DMS114 treated with DMSO at 0.1 percent for 48 hours (cell line): ENCODE results near the gene CCDC170.
"Not testable (repeated sequence)": the region's sequence is repeated elsewhere in the genome, so short reads cannot be mapped to it uniquely, and the experiment has no call there.

ENCODE experiments used
- DNase-seq: peaks from one replicate; lab custom pipeline; 2025; ENCODE audit not compliant: unreplicated experiment; lab: John Stamatoyannopoulos, UW

Gene CCDC170

DNA sequence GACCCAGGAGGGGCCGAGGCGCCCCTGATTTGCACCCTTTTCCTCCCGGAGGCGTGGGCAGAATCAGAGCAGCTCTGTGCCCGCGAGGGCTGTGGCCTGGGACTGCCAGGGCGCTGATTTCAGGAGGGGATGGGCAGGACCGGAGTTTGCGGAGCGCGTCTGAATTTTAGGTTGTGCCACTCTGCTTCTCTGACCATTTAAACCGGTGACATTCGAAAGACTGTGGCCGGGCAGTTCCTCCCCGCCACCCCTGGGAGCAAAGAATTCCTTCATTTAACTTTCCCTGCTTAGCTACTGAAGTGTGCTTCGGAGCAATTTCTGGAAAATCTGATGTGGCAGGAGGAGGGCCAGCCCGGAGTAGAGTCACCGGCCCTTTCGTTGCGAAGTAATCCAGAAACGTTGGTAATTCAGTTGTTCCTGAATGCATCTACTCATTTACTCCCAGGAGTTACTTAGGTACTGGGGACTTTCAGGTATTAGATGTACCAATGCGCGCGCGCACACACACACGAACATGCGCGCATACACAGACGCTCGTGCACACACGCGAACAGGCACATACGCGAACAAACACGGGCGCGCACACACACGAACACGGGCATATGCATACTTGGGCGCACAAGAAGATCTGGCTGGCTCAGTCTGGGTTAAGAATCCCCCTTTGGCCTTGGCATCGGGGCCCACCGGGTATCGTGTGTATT lies 568 bp downstream of the CCDC170 start:
- peak; percentile 14 for DNase-seq

DNA sequence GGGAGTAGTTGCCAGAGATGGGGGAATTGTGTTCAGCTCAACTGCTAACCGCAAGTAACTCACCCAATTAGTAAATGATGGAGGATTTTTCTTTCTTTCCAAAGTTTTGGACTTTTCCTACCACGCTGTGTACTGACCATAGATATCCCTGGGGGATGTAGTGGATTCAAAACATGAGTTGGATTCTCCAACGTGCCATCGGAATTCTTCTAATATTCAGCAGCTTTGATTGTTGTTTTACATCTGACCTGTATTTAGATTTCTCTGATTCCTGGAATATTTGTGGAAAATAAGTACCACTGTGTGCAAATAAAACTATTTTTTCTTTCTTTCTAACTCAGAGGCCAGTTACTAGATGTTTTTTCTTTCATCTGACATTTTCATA lies 1.1 kb downstream of the CCDC170 start:
- no peak for DNase-seq

DNA sequence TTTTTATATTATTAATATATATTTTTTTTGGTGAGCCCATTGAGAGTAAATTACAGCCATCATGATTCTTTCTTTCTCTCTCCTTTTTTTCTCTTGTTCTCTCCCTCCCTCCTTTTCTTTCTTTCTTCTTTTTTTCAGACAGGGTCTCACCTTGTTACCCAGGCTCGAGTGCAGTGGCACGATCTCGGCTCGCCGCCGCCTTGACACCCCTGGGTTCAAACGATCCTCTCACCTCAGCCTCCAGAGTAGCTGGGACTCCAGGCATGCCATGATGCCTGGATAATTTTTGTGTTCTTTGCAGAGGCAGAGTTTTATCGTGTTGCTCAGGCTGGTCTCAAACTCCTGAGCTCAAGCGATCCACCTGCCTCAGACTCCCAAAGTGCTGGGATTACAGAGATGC lies 1.6 kb downstream of the CCDC170 start:
- DNase-seq = no peak

DNA sequence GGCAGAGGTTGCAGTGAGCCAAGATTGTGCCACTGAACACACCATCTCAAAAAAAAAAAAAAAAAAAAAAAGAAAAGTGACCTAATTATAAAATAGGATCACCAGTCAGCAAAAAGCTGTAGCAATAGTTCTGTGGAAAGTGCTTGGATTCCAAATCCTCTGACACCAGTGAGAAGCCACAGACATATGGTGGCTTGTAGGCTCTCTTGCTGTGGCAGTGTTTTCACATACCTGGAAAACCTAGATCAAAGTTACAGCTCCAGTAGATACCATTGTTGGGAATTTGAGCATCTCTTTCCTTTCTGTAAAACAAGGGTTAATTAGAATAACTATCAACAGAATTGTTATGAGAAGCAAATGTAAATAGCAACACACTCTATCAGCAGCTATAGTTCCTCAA lies 4.1 kb downstream of the CCDC170 start:
- no peak for DNase-seq

DNA sequence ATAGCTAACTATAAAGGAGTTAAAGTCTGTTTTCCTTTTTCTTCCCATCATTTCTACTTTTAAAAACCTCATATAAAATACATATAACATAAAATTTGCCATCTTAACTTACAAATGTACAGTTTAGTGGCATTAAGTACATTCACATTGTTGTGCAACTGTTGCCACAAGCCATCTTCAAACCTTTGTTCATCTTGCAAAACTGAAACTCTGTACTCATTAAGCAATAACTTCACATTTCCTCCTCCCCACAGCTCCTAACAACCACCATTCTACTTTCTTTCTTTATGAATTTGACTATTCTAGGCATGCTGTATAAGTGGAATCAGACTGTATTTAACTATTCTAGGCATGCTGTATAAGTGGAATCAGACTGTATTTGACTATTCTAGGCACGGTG lies 4.5 kb downstream of the CCDC170 start:
- DNase-seq = no peak

DNA sequence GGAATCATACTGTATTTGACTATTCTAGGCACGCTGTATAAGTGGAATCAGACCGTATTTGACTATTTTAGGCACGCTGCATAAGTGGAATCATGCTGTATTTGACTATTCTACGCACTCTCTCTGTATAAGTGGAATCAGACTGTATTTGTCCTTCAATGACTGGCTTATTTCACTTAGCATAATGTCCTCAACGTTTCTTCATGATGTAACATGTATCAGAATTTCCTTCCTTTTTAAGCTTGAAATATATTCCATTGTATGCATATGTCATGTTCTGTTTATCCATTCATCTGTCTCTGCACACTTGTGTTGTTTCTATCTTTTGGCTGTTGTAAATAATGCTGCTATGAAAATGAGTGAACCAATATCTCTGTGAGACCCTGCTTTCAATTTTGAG lies 5.7 kb downstream of the CCDC170 start:
- no peak for DNase-seq

DNA sequence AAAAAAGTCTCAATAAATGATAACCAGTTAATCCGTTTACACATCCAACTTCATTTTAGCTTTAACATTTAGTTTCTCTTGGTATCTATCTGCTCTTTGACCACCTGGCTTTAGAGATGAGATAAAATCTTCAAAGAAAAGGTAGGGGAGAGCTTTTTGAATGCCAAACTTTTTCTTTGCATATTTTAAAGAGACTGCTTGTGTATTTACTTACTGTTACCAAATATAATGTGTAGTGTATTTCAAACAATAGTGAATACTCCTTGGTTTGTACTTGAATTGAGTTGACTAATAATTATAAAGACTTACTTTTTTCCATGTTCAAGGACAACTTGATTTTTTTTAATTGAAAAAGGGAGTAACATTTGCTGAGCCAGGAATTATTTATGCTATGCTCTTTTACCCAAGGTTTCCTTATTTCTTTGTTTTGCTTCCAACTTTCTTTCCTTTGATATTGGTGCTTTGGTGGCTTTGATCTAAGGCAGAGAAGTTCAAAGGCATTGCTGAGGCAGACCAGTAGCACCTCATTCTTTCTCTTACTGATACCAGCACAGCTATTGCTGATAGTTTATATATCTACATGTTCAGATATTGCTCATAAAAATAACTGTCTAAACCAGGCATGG lies 7.8 kb downstream of the CCDC170 start:
- no peak for DNase-seq

DNA sequence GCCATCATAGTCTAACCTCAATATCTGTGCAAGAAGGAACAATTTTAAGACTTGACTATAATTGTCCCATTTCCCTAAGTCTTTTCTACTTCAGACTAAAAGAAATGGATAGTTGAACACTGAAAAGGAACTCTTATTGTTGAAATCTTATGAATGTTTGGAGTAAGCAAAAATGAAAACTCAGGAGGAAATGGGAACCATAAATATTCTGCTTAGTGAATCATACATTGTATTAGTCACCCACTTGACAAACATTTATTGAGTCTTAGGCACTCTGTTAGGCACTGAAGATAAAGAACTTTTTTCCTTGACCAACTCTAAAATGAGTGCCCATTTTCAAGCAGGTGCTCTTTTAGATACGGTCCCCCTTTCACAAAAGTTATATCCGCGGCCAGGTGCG lies 8.7 kb downstream of the CCDC170 start:
- DNase-seq = no peak

DNA sequence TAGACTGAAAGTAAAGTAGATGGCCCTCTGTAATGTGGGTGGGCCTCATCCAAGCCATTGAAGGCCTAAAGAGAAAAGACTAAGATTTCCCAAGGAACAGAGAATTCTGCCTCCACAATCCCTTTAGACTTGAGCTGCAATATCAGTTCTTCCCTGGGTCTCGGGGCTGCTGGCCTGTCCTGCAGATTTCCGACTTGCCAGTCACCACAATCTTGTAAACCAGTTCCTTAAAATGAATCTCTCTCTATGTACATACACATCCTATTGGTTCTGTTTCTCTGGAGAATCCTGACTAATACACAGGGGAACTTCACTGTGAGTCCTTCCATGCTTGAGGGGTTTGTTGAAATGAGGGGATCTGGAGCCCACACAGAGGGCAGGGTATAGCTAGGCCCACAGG lies 12.9 kb downstream of the CCDC170 start:
- no peak for DNase-seq

DNA sequence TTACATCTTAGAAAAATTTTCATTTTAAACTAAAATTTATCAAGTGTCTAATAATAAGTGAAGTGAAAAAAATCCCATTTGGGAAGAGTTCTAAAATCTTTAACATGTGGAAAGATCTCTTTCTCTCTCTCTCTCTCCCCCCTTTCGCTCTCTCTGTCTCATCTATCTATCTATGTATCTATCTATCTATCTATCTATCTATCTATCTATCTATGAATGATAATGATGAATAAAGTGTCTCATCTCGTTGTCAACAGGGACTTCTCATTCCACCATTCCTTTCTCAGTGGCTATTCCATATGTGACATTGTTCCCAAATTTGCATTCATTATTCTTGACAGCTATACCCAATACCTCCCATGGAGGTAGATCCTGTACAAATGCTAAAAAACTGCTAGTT lies 15.2 kb downstream of the CCDC170 start:
- no peak for DNase-seq

DNA sequence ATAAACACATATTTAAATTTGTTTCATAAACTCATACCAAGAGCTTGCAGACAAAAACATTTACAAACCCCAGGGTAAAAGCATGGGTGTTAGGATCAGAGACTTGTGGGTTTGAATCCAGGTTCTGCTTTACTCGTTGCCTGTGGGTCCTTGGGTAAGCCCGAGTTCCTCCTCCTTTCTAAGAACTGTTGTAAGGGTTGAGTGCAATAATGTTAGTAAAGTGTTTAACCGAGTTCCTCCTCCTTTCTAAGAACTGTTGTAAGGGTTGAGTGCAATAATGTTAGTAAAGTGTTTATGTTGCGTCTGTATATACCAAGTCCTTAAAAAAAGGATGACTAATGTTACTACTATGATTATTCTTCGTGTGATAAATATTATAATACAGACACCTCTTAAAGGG lies 18.7 kb downstream of the CCDC170 start:
- no peak for DNase-seq

DNA sequence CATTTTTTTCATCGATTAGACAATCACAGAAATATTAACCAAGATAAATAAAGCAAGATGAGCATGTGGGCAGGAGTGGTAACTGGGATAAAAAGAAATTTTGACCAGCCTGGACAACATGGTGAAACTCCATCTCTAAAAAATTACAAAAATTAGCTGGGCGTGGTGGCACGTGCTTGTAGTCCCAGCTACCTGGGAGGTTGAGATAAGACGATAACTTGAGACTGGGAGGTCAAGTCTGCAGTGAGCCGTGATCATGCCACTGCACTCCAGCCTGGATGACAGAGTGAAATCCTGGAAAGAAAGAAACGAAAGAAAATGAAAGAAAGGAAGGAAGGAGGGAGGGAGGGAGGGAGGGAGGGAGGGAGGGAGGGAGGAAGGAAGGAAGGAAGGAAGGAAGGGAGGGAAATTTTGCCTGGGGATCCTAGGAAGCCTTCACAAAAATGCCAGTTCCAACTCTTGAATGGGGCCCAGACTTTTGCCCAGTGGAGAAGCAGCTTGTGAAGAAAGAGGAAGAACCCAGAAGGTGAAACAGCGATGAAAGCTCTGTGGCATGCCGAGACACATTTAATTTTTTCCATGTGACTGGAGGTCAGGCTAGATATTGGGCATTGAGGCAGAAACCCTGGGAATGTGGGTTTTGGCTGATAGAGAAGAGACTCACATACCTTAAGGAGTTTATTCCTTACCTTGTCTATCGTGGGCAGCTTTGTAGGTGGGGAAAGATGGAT lies 20.3 kb downstream of the CCDC170 start:
- DNase-seq = no peak

DNA sequence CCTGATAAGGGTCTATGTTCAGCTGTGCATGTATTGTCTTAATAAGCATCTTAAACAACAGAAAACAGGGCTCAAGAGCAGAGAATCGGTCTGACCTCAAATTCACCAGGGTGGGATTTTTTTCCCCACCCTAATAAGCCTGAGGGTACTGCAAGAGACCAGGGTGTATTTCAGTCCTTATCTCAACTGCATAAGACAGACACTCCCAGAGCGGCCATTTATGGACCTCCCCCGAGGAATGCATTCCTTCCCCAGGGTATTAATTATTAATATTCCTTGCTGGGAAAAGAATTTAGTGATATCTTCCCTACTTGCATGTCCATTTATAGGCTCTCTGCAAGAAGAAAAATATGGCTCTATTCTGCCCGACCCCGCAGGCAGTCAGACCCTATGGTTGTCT lies 25.2 kb downstream of the CCDC170 start:
- DNase-seq = not testable (repeated sequence)

DNA sequence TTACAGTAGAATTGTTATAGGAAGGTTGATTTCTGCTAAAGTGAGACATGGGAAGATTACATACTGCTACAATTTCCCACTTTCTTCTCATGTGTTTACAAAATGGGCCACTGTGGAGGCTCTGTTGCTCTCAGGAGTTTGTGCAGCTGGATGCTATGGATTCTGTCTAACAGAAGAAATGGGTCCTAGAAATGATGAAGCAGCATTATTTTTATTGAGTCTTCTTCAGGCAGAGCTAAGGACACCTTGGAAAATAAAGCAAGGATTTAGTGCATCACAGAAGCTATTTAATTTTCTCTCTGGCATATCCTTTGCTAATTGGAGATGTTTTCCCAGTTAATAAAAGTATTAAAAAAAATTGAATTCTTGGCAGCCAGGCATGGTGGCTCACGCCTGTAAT lies 29.2 kb downstream of the CCDC170 start:
- no peak for DNase-seq

DNA sequence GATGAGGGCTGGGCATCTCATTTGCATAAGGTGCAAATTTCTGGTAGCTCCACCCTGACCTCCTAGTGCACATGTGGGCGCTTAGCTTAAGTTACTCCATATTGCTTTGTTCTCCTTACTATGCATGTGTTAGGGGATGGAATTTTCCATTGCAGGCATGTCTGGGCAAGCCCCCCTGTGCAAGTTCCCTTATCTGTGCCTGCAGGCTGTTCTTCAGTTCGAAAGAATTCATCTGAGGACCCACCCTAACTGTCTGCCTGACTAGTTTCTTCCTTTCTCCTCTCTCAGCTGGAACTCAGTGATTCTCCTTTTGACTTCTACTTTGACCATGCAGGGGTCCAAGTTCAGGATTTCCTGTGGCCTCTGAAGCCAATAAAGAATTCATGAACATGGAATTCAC lies 30.2 kb downstream of the CCDC170 start:
- no peak for DNase-seq

DNA sequence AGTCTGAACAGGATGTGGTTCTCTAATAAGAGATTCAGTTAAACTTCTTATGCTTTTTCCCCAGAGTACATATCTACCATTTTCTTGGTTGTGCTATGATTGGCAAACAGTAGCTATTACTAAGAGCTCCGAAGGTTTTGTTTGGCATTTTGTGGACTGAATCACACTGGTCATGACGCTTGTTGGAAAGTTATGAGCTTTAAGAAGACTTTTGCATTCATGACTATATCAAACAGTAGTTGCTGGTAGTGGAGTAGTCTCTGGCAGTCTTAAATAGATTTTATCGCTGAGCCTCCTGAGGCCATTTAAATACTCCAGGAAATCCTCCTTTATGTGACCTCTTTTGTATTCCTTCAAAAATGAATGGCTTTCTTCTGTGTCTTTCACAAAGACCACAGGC lies 40.8 kb downstream of the CCDC170 start:
- DNase-seq = no peak

DNA sequence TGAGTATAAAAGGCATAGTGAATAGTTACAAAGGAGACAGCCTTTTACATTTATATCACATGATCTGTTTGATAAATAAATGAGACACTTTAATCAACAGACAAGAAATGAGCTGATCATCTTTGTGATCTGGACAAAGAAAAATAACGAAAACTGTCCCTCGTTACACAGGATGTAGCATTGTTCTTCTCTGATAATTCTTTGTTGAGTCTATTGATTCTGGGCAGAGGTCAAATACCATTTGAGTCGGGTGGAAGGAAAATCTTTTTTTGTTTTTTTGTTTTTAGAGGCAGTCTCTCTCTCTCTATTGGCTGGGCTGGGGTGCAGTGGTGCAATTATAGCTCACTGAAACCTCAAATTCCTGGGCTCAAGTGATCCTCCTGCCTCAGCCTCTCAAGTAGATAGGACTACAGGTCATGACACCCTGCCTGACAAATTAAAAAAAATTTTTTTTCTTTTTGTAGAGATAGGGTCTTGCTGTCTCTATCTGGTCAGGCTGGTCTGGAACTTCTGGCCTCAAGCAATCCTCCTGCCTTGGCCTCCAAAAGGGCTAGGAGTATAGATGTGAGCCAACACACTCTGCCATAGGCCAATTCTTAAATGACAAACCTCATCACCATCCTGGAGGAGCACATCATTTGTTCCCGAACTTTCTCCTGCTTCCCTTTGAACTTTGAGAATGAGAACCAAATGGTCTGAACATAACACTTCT lies 41.8 kb downstream of the CCDC170 start:
- no peak for DNase-seq

DNA sequence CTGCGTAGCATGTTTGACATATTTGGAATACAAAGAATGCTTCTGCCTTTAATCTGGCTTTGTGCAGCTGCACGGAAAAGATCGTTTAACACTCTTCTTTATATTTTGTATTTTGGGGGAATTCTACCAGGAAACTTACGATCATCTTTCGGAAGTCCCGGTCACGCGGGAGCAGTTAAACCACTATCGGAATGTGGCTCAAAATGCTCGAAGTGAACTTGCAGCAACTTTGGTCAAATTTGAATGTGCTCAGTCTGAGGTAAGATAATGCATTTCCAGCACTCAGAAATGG lies 42.3 kb downstream of the CCDC170 start:
- DNase-seq = no peak

DNA sequence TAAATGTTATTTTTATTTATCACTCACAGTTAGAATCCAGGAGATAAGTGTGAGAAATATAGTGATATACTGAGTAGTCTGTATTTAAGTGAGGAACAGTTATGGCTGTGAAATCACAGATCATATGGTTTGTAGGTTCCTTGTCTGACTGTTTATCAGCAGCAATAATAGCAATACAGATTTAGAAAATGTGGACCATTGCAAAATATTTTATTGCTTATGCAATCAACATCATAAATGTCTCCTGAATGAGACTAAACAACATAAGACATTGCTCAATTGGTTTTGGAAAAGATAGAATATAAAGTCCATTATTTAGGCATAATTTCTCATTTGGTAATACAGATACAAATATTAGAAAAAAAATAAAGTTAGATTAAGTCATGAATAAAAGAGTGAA lies 43.7 kb downstream of the CCDC170 start:
- no peak for DNase-seq

DNA sequence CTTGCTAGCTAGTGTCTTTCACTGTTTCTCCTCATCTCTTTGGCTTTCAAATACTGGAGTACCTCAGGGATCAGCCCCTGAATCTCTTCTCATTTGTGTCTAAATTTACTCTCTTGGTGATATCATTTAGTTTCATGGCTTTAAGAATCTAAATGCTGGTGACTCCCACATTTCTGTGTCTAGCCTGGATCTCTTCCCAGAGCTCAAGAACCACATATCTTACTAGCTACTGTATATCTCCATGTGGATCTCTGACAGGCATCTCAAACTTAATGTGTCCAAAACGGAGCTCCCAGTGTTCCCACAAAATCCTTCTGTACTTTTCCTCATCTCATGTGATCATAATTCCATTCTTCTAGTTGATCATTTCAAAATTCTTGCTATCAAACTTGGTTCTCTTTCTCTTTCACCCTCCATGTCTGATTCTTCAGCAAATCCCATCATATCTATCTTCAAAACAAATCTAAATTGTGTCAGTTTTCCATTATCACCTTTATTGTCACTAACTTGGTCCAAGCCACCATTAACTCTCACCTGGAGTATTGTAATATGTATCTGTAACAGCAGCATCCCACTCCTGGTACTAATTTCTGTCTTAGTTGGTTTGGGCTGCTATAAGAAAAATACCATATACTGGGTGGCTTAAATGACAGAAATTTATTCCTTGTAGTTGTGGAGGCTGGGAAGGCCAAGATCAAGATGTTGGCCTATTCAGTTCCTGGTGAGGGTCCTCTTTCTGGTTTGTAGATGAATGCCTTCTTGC lies 45.9 kb downstream of the CCDC170 start:
- DNase-seq = no peak

DNA sequence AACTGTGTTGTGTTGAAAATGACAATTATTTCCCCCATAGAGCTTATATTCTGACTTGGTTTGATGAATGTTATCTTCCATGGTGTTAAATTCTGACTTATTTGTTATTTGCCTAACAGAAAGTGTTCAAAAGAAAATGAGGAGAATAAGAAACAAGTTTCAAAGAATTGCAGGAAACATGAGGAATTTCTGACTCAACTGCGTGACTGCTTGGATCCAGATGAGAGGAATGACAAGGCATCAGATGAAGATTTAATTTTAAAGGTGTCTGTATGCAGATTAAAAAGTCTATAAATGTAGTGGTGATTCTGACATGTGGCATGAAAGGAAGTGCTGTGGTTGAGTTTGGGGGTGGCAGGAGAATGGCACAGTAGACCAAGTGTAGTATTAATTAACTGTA lies 50.6 kb downstream of the CCDC170 start:
- DNase-seq = no peak
